ENCODE measurements around the gene TBC1D8.

- TF ChIP-seq YY1 (IDR thresholded peaks at IDR 0.05; ENCODE audit: insufficient read depth, insufficient read length) (no peak), SUZ12 (IDR thresholded peaks at IDR 0.05; ENCODE audit: extremely low read depth, insufficient read depth, insufficient read length) (no peak)
Measured at GRCh38 chr2:101123795-101124471, 27.2 kb downstream of the TBC1D8 start.

Measured in NT2/D1 (cell line).